Panc1 (cell line): Measurements from ENCODE around the gene GPR25. TPM values are rescaled to one million over a fixed set of nuclear protein-coding genes. Genes with fewer than 3 reads are reported as not detected.

Experiments
- ATAC-seq: fragments of 200-7000 bp; cut with Tn5 transposase; 2 replicates; pipeline ENCODE4 v1.9.1; 2020; ENCODE audit warnings: mild to moderate bottlenecking, moderate library complexity
- BruUV-seq: library from RNA; stranded (reverse); fragments of 400-500 nt; replicated peaks from 2 replicates; lab custom pipeline; 2021; lab: Mats Ljungman, UMichigan
- CTCF ChIA-PET: fragments of 300-600 bp; sonication (Branson Sonifier 250); formaldehyde crosslinking; loops from one replicate; lab custom pipeline; 2022; ENCODE audit warnings: antibody characterized with exemption; lab: Charles Lee
- POLR2A ChIA-PET: fragments of 300-600 bp; sonication (Branson Sonifier 250); formaldehyde crosslinking; loops from one replicate; lab custom pipeline; 2022; ENCODE audit warnings: antibody characterized with exemption; lab: Charles Lee
- DNase-seq: peaks from one replicate; pipeline ENCODE4 v3.0.0-alpha.2; 2010; ENCODE audit warnings: low read depth, low spot score
- H3K27ac ChIP-seq: 2 replicates; pipeline ENCODE4 v1.5.1; 2011; ENCODE audit warnings: mild to moderate bottlenecking, low read length, inconsistent platforms
- H3K27me3 ChIP-seq: fragments of 200-500 bp; sonication (Bioruptor generic); 2 replicates; pipeline ENCODE4 v1.6.0; 2014; ENCODE audit warnings: low read length, inconsistent platforms; ENCODE audit not compliant: control insufficient read depth, insufficient read depth
- H3K36me3 ChIP-seq: fragments of 200-500 bp; sonication (Bioruptor generic); 2 replicates; pipeline ENCODE4 v1.5.1; 2014; ENCODE audit warnings: inconsistent platforms, mild to moderate bottlenecking, low read length, moderate library complexity; ENCODE audit not compliant: control insufficient read depth, insufficient read depth
- H3K4me1 ChIP-seq: 2 replicates; pipeline ENCODE4 v1.5.1; 2011; ENCODE audit warnings: inconsistent platforms, mild to moderate bottlenecking, low read length, moderate library complexity; ENCODE audit not compliant: control insufficient read depth, insufficient read depth
- H3K4me3 ChIP-seq, 2 experiments: 2 replicates each; pipeline ENCODE4 v1.5.1; 2011 to 2012; ENCODE audit warnings: low read depth in 2 of 2, low read length in 2 of 2, mild to moderate bottlenecking in 2 of 2, inconsistent platforms in 1 of 2, moderate library complexity in 1 of 2
- H3K9me3 ChIP-seq: fragments of 200-500 bp; sonication (Bioruptor generic); 2 replicates; pipeline ENCODE4 v1.5.1; 2014; ENCODE audit warnings: low read depth, mild to moderate bottlenecking, inconsistent platforms, low read length, moderate library complexity; ENCODE audit not compliant: control insufficient read depth, insufficient read depth
- POLR2AphosphoS5 ChIP-seq: IDR thresholded peaks from 2 replicates; pipeline ENCODE4 v1.6.1; 2012; ENCODE audit warnings: mild to moderate bottlenecking, low read depth, low read length, moderate library complexity
- SIN3A ChIP-seq: IDR thresholded peaks from 2 replicates; pipeline ENCODE4 v1.6.1; 2012; ENCODE audit warnings: low read depth, mild to moderate bottlenecking, low read length, moderate library complexity, borderline replicate concordance; ENCODE audit not compliant: insufficient read depth
- TCF7L2 ChIP-seq: IDR thresholded peaks from 2 replicates; pipeline ENCODE4 v1.6.1; 2011; ENCODE audit warnings: mild to moderate bottlenecking, low read depth, low read length, inconsistent platforms
- in situ Hi-C: cut with HindIII; loops from 2 replicates; pipeline ENCODE4 v1.10.0; 2016; ENCODE audit warnings: low sequenced_read_pairs, low pct_unique_long_range_greater_than_20kb
- intact Hi-C: fragments of 100-400 bp; cut with micrococcal nuclease; formaldehyde crosslinking; loops from one replicate; pipeline ENCODE4 v1.10.0; 2022; ENCODE audit not compliant: unreplicated experiment
- total RNA-seq: library from RNA; stranded (reverse); gene quantifications from one replicate; pipeline ENCODE4 v1.2.1, GENCODE V29; 2021; ENCODE audit not compliant: unreplicated experiment
- TF ChIP-seq, protein P1 (sequence below): fragments of 450-650 bp; IDR thresholded peaks from 2 replicates; pipeline ENCODE4 v1.5.1; 2017; ENCODE audit warnings: mild to moderate bottlenecking
- TF ChIP-seq, protein P2 (sequence below), 2 experiments: IDR thresholded peaks; 2 replicates each; pipeline ENCODE4 v1.6.1; 2011 to 2012; ENCODE audit warnings: low read depth in 2 of 2, control low read depth in 1 of 2, low read length in 1 of 2, mild to moderate bottlenecking in 1 of 2, moderate library complexity in 1 of 2; ENCODE audit not compliant: insufficient read depth in 1 of 2

Gene GPR25
- total RNA-seq, 1 experiment from 2014 or later: not detected

DNA sequence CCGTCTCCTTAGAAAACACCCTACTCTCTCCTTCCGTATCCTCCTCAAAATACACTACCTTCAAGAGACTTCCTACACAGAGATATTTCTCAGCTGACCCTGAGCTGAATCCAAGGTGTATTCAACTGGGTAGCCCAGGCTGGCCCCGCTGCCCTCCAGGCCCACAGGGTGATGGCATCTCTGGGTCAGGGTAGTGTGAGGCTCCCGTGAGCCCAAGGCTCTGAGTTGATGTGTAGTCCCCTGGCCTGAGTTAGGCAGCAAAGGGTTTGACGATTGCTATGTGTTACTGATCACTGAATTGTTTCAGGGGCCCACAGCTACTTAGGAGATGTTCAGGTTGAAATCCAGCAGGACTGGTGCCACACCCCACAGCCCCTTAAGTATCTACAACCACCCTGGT is 28.6 kb downstream of the GPR25 start:
- 0 out of 2 replicates have a peak, but pooled peaks cover 6% of the 10 kb centered on the region for H3K4me1 ChIP-seq
- TF ChIP-seq POLR2AphosphoS5 (no peak), TCF7L2 (no peak), SIN3A (no peak)
- TF ChIP-seq, protein P1, sequence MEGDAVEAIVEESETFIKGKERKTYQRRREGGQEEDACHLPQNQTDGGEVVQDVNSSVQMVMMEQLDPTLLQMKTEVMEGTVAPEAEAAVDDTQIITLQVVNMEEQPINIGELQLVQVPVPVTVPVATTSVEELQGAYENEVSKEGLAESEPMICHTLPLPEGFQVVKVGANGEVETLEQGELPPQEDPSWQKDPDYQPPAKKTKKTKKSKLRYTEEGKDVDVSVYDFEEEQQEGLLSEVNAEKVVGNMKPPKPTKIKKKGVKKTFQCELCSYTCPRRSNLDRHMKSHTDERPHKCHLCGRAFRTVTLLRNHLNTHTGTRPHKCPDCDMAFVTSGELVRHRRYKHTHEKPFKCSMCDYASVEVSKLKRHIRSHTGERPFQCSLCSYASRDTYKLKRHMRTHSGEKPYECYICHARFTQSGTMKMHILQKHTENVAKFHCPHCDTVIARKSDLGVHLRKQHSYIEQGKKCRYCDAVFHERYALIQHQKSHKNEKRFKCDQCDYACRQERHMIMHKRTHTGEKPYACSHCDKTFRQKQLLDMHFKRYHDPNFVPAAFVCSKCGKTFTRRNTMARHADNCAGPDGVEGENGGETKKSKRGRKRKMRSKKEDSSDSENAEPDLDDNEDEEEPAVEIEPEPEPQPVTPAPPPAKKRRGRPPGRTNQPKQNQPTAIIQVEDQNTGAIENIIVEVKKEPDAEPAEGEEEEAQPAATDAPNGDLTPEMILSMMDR: no peak
- TF ChIP-seq, protein P2, sequence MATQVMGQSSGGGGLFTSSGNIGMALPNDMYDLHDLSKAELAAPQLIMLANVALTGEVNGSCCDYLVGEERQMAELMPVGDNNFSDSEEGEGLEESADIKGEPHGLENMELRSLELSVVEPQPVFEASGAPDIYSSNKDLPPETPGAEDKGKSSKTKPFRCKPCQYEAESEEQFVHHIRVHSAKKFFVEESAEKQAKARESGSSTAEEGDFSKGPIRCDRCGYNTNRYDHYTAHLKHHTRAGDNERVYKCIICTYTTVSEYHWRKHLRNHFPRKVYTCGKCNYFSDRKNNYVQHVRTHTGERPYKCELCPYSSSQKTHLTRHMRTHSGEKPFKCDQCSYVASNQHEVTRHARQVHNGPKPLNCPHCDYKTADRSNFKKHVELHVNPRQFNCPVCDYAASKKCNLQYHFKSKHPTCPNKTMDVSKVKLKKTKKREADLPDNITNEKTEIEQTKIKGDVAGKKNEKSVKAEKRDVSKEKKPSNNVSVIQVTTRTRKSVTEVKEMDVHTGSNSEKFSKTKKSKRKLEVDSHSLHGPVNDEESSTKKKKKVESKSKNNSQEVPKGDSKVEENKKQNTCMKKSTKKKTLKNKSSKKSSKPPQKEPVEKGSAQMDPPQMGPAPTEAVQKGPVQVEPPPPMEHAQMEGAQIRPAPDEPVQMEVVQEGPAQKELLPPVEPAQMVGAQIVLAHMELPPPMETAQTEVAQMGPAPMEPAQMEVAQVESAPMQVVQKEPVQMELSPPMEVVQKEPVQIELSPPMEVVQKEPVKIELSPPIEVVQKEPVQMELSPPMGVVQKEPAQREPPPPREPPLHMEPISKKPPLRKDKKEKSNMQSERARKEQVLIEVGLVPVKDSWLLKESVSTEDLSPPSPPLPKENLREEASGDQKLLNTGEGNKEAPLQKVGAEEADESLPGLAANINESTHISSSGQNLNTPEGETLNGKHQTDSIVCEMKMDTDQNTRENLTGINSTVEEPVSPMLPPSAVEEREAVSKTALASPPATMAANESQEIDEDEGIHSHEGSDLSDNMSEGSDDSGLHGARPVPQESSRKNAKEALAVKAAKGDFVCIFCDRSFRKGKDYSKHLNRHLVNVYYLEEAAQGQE (IDR thresholded peaks at IDR 0.05; ENCODE audit: insufficient read depth in 1 of 2, low read depth in 2 of 2, low read length in 1 of 2): no peak
- in situ Hi-C loops (no loop called here), intact Hi-C loops (no loop called here)
- H3K27ac ChIP-seq: no peak overlapping the region
- no peaks in the 10 kb centered on the region for H3K9me3 ChIP-seq
- DNase-seq: no peak
- no TSS peak for BruUV-seq
- no peaks in the 10 kb centered on the region for H3K27me3 ChIP-seq
- no peaks in the 10 kb centered on the region for H3K36me3 ChIP-seq
- H3K4me3 ChIP-seq: no peak overlapping the region
- no peak for ATAC-seq
- CTCF ChIA-PET: no interaction called here
- POLR2A ChIA-PET: interaction anchor here (0.5 kb wide), 1 partner anchor 82 kb away, joined by 5 read pairs; no protein-coding TSS in a partner anchor

DNA sequence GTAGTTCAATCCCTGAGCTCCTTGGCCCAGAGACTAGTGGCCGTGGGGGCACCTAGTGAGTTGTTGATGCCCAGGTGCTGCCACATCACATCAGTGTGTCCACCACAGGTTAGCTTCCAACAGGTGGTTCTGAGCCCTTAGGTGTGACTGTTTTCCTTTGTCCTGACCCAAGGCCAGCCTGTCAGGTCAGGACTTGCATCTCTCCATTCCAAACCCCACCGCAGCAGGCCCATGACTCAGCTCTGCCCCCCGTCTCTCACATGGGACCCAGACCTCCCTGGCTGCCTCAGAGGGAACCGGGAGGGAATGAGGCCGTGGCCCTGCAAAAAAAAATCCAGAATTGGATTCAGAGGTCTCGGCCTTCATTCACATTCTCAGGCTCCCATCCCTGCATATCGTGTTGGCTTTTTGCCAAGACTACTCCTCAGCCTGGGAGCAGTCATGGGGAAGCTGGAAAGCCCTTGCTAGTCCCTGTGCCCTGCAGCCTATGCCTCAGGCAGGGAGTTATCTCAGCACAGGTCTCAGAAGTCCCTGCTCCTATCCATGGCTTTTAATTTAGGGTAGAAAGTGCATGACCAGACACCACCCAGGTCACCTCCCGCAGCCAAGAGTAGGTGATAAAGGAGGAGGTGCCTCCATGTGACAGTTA is 29.1 kb downstream of the GPR25 start:
- Histone ChIP-seq H3K4me3 (no peak overlapping the region), H3K36me3 (no peaks in the 10 kb centered on the region), H3K27me3 (no peaks in the 10 kb centered on the region), H3K4me1 (0 out of 2 replicates have a peak, but pooled peaks cover 6% of the 10 kb centered on the region), H3K9me3 (no peaks in the 10 kb centered on the region), H3K27ac (no peak overlapping the region)
- BruUV-seq: no TSS peak
- intact Hi-C loops: no loop called here
- ATAC-seq (no peak), DNase-seq (no peak)
- in situ Hi-C loops: no loop called here
- TF ChIP-seq, protein P2 (IDR thresholded peaks at IDR 0.05; ENCODE audit: insufficient read depth in 1 of 2, low read depth in 2 of 2, low read length in 1 of 2): no peak
- TF ChIP-seq SIN3A (no peak), POLR2AphosphoS5 (no peak), TCF7L2 (no peak)
- TF ChIP-seq, protein P1: no peak
- CTCF ChIA-PET: no interaction called here
- POLR2A ChIA-PET: no interaction called here
